Neural cell (in vitro differentiated cells): ENCODE measurements around the gene COL17A1.

Experiments used
- EP300 ChIP-seq: fragments of 450-650 bp; conservative IDR thresholded peaks from 2 replicates; pipeline ENCODE4 v1.6.1; 2014; ENCODE audit warnings: antibody characterized with exemption, mild to moderate bottlenecking, moderate library complexity; ENCODE audit not compliant: poor library complexity, severe bottlenecking
- EZH2 ChIP-seq: fragments of 200-600, 300-800 bp; shearing (Covaris generic), sonication (generic); IDR thresholded peaks from 2 replicates; pipeline ENCODE4 v1.6.1; 2014; ENCODE audit warnings: antibody characterized with exemption, low read length, borderline replicate concordance, mild to moderate bottlenecking; ENCODE audit not compliant: insufficient read depth, poor library complexity, severe bottlenecking
- POLR2AphosphoS5 ChIP-seq: IDR thresholded peaks from 2 replicates; pipeline ENCODE4 v1.6.1; 2012
- RAD21 ChIP-seq: fragments of 450-650 bp; conservative IDR thresholded peaks from 2 replicates; pipeline ENCODE4 v1.6.1; 2014; ENCODE audit warnings: antibody characterized with exemption, mild to moderate bottlenecking, moderate library complexity
- SMC3 ChIP-seq: fragments of 450-650 bp; conservative IDR thresholded peaks from 2 replicates; pipeline ENCODE4 v1.6.1; 2014; ENCODE audit warnings: antibody characterized with exemption, mild to moderate bottlenecking, moderate library complexity; ENCODE audit not compliant: poor library complexity
- TAF1 ChIP-seq: IDR thresholded peaks from 2 replicates; pipeline ENCODE4 v1.6.1; 2012; ENCODE audit warnings: low read depth
- TF ChIP-seq, protein P1 (sequence below): fragments of 450-650 bp; IDR thresholded peaks from 2 replicates; pipeline ENCODE4 v1.5.1; 2014; ENCODE audit warnings: antibody characterized with exemption, mild to moderate bottlenecking, moderate library complexity; ENCODE audit not compliant: poor library complexity, severe bottlenecking
- TF ChIP-seq, protein P2 (sequence below): IDR thresholded peaks from 2 replicates; pipeline ENCODE4 v1.6.1; 2012; ENCODE audit warnings: borderline replicate concordance

DNA sequence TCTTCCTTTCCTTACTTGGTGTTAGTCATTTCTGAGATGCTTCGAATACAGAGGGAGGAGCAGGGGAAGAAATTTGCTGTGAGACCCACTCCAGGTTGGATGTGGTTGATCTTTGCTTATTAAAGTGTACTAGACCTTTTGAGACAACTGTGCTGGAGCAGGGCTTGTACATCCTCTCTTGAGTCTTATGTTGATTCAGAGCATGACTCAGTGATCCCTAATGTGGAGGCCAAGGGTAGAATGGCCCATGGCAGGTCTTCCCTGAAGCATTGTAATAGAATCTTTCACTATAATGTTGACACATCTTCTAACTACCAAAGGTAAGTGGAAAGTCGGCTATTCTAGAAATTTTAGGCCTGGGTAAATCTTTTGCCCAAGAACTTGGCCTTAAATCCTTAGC lies 19.2 kb upstream of the COL17A1 start:
- TF ChIP-seq EZH2 (no peak), RAD21 (no peak), EP300 (no peak), POLR2AphosphoS5 (no peak), TAF1 (no peak), SMC3 (no peak)
- TF ChIP-seq, protein P1, sequence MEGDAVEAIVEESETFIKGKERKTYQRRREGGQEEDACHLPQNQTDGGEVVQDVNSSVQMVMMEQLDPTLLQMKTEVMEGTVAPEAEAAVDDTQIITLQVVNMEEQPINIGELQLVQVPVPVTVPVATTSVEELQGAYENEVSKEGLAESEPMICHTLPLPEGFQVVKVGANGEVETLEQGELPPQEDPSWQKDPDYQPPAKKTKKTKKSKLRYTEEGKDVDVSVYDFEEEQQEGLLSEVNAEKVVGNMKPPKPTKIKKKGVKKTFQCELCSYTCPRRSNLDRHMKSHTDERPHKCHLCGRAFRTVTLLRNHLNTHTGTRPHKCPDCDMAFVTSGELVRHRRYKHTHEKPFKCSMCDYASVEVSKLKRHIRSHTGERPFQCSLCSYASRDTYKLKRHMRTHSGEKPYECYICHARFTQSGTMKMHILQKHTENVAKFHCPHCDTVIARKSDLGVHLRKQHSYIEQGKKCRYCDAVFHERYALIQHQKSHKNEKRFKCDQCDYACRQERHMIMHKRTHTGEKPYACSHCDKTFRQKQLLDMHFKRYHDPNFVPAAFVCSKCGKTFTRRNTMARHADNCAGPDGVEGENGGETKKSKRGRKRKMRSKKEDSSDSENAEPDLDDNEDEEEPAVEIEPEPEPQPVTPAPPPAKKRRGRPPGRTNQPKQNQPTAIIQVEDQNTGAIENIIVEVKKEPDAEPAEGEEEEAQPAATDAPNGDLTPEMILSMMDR = no peak
- TF ChIP-seq, protein P2, sequence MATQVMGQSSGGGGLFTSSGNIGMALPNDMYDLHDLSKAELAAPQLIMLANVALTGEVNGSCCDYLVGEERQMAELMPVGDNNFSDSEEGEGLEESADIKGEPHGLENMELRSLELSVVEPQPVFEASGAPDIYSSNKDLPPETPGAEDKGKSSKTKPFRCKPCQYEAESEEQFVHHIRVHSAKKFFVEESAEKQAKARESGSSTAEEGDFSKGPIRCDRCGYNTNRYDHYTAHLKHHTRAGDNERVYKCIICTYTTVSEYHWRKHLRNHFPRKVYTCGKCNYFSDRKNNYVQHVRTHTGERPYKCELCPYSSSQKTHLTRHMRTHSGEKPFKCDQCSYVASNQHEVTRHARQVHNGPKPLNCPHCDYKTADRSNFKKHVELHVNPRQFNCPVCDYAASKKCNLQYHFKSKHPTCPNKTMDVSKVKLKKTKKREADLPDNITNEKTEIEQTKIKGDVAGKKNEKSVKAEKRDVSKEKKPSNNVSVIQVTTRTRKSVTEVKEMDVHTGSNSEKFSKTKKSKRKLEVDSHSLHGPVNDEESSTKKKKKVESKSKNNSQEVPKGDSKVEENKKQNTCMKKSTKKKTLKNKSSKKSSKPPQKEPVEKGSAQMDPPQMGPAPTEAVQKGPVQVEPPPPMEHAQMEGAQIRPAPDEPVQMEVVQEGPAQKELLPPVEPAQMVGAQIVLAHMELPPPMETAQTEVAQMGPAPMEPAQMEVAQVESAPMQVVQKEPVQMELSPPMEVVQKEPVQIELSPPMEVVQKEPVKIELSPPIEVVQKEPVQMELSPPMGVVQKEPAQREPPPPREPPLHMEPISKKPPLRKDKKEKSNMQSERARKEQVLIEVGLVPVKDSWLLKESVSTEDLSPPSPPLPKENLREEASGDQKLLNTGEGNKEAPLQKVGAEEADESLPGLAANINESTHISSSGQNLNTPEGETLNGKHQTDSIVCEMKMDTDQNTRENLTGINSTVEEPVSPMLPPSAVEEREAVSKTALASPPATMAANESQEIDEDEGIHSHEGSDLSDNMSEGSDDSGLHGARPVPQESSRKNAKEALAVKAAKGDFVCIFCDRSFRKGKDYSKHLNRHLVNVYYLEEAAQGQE = no peak
